GM19397 (cell line): ENCODE data around the gene ZNF132.
"Not testable (repeated sequence)": the region's sequence is repeated elsewhere in the genome, so short reads cannot be mapped to it uniquely, and the experiment has no call there.

ENCODE experiments used
- ATAC-seq: cut with Tn5 transposase; IDR thresholded peaks from one replicate; pipeline ENCODE4 v1.9.1; 2021; ENCODE audit warnings: mild to moderate bottlenecking, moderate library complexity; ENCODE audit not compliant: unreplicated experiment

The ZNF132 gene

GRCh38 chr19:58408152-58409009, 31.6 kb downstream of the ZNF132 start, which contains the start of gene ZNF584:
ZNF584 (plus strand) TSS chr19:58408649; CDS start chr19:58409148, 499 bp downstream.
- peak; percentile 96 for ATAC-seq

- no peak for ATAC-seq
Observed at GRCh38 chr19:58407658-58408151, 32.2 kb downstream of the ZNF132 start.

GRCh38 chr19:58406818-58407657, 32.9 kb downstream of the ZNF132 start:
- no peak for ATAC-seq

GRCh38 chr19:58403920-58404478, 36.0 kb downstream of the ZNF132 start:
- not testable (repeated sequence) for ATAC-seq

GRCh38 chr19:58401840-58402421, 38.0 kb downstream of the ZNF132 start:
- no peak for ATAC-seq

GRCh38 chr19:58400916-58401839, 38.8 kb downstream of the ZNF132 start:
- ATAC-seq = peak; percentile 98

- no peak for ATAC-seq
Observed at GRCh38 chr19:58400316-58400915, 39.5 kb downstream of the ZNF132 start.

GRCh38 chr19:58399903-58400302, 40.0 kb downstream of the ZNF132 start:
- ATAC-seq = no peak

- no peak for ATAC-seq
Observed at GRCh38 chr19:58398545-58398944, 41.4 kb downstream of the ZNF132 start.

- no peak for ATAC-seq
Observed at GRCh38 chr19:58398087-58398486, 41.9 kb downstream of the ZNF132 start.

- ATAC-seq = no peak
Observed at GRCh38 chr19:58397533-58398037, 42.4 kb downstream of the ZNF132 start.

GRCh38 chr19:58396691-58397532, 43.0 kb downstream of the ZNF132 start:
- no peak for ATAC-seq

GRCh38 chr19:58395979-58396627, 43.9 kb downstream of the ZNF132 start:
- no peak for ATAC-seq

- no peak for ATAC-seq
Observed at GRCh38 chr19:58395220-58395978, 44.6 kb downstream of the ZNF132 start, which contains the start of gene RNF225. RNF225 (plus strand) TSS chr19:58395656; CDS start chr19:58396090, 434 bp downstream.

GRCh38 chr19:58394821-58395219, 45.1 kb downstream of the ZNF132 start:
- no peak for ATAC-seq

GRCh38 chr19:58393725-58394033, 46.3 kb downstream of the ZNF132 start:
- ATAC-seq = no peak
